22Rv1 (cell line): Measurements from ENCODE around the gene SNU13.

Source experiments
- H3K27ac ChIP-seq: fragments of 450-650 bp; 2 replicates; pipeline ENCODE4 v1.5.1; 2017
- CTCF ChIP-seq: fragments of 450-650 bp; IDR thresholded peaks from 2 replicates; pipeline ENCODE4 v1.5.1; 2017; ENCODE audit warnings: mild to moderate bottlenecking
- ZFX ChIP-seq: fragments of 450-650 bp; IDR thresholded peaks from 2 replicates; pipeline ENCODE4 v1.6.1; 2017; ENCODE audit warnings: antibody characterized with exemption, borderline replicate concordance

Gene SNU13

GRCh38 chr22:41654322-41654721 lies 34.3 kb downstream of the SNU13 start:
- no peak overlapping the region for H3K27ac ChIP-seq
- TF ChIP-seq CTCF (no peak), ZFX (no peak)

- no peak overlapping the region for H3K27ac ChIP-seq
- no peak for TF ChIP-seq ZFX
These were observed 37.8 kb downstream of the SNU13 start for GRCh38 chr22:41650821-41651220.

GRCh38 chr22:41650229-41650628 lies 38.4 kb downstream of the SNU13 start:
- no peak for TF ChIP-seq CTCF
- TF ChIP-seq ZFX = no peak
- H3K27ac ChIP-seq = no peak overlapping the region

DNA sequence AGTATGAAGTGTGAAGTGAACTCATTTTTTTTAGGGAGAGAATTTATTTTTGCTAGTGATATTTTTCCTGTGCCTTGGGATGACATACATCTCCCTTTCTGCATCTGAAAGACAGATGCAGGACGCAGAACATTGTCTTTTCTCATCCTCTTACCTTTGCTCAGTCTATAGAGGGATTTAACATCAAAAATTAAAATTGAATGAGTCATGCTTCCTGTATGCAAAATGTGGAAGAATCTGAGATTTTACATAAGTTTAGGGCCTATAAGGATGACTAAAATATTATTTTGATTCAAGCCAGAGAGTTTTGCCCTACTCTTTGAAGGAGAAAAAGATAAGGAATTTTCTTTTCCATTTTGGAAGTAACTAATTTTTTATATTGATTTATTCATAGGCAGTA lies 40.2 kb downstream of the SNU13 start:
- no peak overlapping the region for H3K27ac ChIP-seq

DNA sequence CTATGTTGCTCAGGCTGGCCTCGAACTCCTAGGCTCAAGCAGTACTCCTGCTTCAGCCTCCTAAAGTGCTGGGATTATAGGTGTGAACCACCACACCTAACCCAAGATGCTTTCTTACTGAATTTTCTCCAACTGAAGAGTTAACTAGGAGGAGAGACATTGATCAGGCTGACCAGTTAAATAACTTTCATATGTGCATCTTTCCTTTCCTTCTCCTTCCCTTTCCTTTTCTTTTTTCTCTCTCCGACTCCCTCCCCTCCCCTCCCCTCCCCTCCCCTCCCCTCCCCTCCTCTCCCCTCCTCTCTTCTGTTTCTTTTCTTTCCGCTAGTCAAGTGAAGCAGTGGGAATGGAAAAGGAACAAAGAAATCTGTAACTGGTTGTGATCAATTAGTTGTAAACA lies 40.9 kb downstream of the SNU13 start:
- no peak overlapping the region for H3K27ac ChIP-seq
- TF ChIP-seq ZFX = no peak
- TF ChIP-seq CTCF = no peak

More for the DNA sequence above, 40.2 kb downstream of the SNU13 start:
- TF ChIP-seq CTCF (no peak), ZFX (no peak)

- H3K27ac ChIP-seq = no peak overlapping the region
- TF ChIP-seq CTCF (no peak), ZFX (no peak)
These were observed 46.1 kb downstream of the SNU13 start for GRCh38 chr22:41642331-41643110.

DNA sequence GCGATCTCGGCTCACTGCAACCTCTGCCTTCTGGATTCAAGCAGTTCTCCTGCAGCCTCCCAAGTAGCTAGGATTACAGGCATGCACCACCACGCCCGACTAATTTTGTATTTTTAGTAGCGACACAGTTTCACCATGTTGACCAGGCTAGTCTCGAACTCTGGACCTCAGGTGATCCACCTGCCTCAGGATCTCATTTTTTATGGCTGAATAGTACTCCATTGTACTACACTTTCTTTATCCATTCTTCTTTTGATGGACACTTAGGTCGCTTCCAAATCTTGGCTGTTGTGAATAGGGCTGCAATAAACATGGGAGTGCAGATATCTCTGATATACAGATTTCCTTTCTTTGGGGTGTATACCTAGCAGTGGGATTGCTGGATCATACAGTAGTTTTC lies 46.8 kb downstream of the SNU13 start:
- no peak overlapping the region for H3K27ac ChIP-seq
- TF ChIP-seq ZFX (no peak), CTCF (no peak)

GRCh38 chr22:41638748-41639147 lies 49.9 kb downstream of the SNU13 start:
- H3K27ac ChIP-seq = no peak overlapping the region
- TF ChIP-seq ZFX = no peak
- no peak for TF ChIP-seq CTCF
